ENCODE results near the gene PLA2G2C.

DNA sequence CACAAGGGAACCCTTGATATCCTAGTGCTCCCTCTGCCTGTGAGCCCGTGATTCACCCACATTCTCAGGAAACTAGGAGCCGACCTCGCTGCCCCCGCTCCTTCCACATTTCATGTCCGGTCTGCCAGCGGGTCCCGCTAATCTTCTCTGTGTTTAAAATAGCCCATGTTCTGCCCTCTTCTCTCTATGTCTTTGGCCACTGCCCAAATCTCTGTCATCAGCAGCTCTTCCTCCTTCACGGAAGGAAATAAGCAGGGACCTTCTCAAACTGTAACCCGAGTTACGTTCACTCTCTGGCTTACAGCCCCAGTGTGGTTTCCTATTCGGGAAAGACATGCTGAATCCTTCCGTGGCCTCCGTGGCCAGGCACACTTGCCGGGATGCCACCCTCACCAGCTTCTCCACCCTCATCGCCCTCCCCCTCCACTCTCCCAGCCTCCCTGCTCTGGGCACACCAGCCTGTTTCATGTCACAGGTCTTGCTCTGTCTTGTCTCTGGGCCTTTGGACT lies 21.6 kb downstream of the PLA2G2C start:
- TF ChIP-seq CTCF (IDR thresholded peaks at IDR 0.05; ENCODE audit: low read length): no peak
- TF ChIP-seq EZH2 (IDR thresholded peaks at IDR 0.05; ENCODE audit: borderline replicate concordance, low read length): no peak
